Measurements from ENCODE around the gene PHEX. TPM values are rescaled to one million over a fixed set of nuclear protein-coding genes. Genes with fewer than 3 reads are reported as not detected.
A peak's percentile ranks its signal among the peaks of the same experiment; 100 is the strongest.

PHEX gene
- total RNA-seq (2014; rRNA removed; shearing (Covaris generic)): 0.73 and 1.1 TPM in 2 replicates

DNA sequence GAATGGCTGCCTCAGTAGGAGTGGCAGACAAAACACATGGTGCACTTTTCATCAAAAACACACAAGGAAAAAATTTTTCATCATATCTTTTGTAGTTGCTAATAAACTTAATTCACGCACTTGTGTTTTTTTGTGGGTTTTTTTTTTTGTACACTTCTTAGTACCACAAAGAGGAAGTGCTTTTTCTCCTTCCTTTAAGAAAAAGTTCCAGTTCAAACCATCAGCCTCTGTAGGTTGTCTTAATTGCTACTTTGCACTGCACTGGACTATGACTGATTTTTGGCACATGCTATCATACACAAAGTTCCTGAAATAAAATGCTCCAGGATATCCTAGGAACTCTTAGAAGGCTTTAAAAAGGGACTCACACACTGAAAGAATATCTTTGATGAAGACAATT, at the start of gene PHEX:
PHEX (plus strand) TSS at position 242 of the 400 bp plus-strand sequence. CDS start 681 bp downstream, outside the sequence.
- H3K27me3 ChIP-seq: no peaks in the 10 kb centered on the region
- no peaks in the 10 kb centered on the region for H3K36me3 ChIP-seq
- no peak within 1 kb of the TSS for H3K4me3 ChIP-seq
- no peaks in the 10 kb centered on the region for H3K9me3 ChIP-seq (replicated peaks)
- DNase-seq: no peak
- H3K27ac ChIP-seq: no peak within 1 kb of the TSS
- H3K4me1 ChIP-seq: no peaks in the 10 kb centered on the region; the same call in 1 of the 2 replicates

DNA sequence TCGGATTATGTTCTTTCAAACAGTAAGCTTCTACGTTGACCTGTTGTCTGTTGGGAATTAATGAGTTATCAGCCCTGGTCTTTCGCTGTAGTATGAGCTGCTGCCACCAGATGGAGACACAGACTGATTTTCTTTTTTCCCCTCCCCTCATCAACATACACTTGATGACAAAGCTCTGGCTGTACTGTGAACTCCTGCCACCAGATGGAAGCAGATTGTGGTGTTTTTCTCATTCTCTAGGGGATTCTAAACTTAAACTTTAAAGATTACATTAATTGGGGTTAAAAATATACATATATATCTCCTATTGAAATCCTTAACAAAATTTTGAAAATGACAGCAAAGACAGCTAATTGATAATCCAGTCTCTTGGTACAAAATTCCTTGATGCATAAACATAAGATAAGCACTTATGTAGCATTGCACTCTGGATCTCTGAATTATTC, 46.8 kb upstream of the PHEX start:
- Histone ChIP-seq H3K4me1 (no peaks in the 10 kb centered on the region), H3K9me3 (replicated peaks) (no peaks in the 10 kb centered on the region), H3K27me3 (no peaks in the 10 kb centered on the region), H3K4me3 (no peak overlapping the region), H3K36me3 (peaks cover 40% of the 10 kb centered on the region), H3K27ac (no peak overlapping the region)
- peak; percentile 70 to 93 for DNase-seq

- no peak for DNase-seq
- no peaks in the 10 kb centered on the region for H3K27me3 ChIP-seq
- peaks cover 41% of the 10 kb centered on the region for H3K36me3 ChIP-seq
- no peaks in the 10 kb centered on the region for H3K4me1 ChIP-seq
- H3K27ac ChIP-seq: no peak overlapping the region
- H3K9me3 ChIP-seq (replicated peaks): no peaks in the 10 kb centered on the region
- H3K4me3 ChIP-seq: no peak overlapping the region
Observed at GRCh38 chrX:21986596-21986995, 45.5 kb upstream of the PHEX start.

DNA sequence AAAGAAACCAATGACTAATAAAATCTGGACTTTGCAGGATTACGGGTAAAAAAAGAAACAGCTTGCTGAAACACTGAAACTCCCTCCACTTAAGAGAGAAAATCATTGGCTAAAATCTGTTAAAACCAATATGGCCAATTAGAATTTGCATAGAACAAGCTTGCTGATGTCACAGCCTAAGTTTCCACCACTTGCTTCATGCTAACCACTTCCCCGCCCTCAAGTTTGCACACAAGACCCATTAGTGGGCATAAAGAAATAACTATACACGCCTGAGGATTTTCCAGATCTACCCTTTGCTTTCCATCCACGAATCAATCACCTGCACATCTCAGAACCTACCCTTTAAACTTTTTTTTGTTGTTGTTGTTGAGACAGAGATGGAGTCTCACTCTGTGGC, 42.7 kb upstream of the PHEX start:
- Histone ChIP-seq H3K9me3 (replicated peaks) (no peaks in the 10 kb centered on the region), H3K4me1 (no peaks in the 10 kb centered on the region; the same call in 1 of the 2 replicates), H3K4me3 (no peak overlapping the region), H3K27ac (no peak overlapping the region), H3K27me3 (no peaks in the 10 kb centered on the region), H3K36me3 (peaks cover 48% of the 10 kb centered on the region)
- DNase-seq: no peak

DNA sequence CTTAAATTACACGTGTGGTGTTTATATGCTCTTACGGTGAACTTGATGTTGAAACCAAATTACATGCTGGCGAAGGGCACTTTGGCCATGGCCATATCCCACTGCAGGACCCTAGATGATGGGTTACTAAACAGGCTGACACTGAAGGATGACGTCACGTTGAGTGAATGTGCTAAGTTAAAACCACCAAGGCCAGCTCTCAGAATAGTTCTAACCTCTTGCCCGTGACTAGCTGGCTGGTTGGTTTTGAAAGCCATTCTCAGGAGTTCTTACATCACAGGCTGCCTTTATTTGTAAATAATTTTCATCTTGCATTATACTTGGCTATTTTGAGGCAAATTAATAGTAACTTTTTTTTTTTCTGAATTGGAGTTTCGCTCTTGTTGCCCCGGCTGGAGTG, 41.3 kb upstream of the PHEX start:
- DNase-seq: no peak
- Histone ChIP-seq H3K27me3 (no peaks in the 10 kb centered on the region), H3K4me3 (no peak overlapping the region), H3K4me1 (no peaks in the 10 kb centered on the region; the same call in 1 of the 2 replicates), H3K9me3 (replicated peaks) (no peaks in the 10 kb centered on the region), H3K27ac (no peak overlapping the region), H3K36me3 (peaks cover 47% of the 10 kb centered on the region)

- DNase-seq: no peak
- Histone ChIP-seq H3K4me1 (no peaks in the 10 kb centered on the region; the same call in 1 of the 2 replicates), H3K4me3 (no peak overlapping the region), H3K36me3 (peaks cover 47% of the 10 kb centered on the region), H3K27ac (no peak overlapping the region), H3K9me3 (replicated peaks) (no peaks in the 10 kb centered on the region), H3K27me3 (no peaks in the 10 kb centered on the region)
Observed at GRCh38 chrX:21991504-21991903, 40.6 kb upstream of the PHEX start.

DNA sequence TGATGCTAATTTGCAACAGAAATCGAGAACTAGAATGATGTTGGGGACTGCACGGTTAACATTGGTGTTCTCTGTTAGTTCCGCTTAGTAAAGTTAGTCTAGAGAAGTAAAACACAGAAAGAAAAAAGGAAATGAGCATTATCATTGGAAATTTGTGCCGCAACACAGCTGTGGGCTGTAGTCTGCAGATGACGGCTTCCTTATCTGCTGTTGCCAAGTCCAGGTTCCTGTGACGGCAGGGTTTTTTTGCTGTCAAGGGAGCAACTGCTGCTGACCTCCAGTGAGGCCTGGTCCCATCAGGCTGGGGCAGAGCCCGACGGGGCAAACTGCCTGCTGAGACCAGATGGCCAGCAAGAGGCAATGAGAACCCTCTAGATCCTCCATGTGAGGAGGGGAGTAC, 38.9 kb upstream of the PHEX start:
- Histone ChIP-seq H3K27me3 (no peaks in the 10 kb centered on the region), H3K4me1 (no peaks in the 10 kb centered on the region; the same call in 1 of the 2 replicates), H3K27ac (no peak overlapping the region), H3K4me3 (no peak overlapping the region), H3K36me3 (peaks cover 35% of the 10 kb centered on the region), H3K9me3 (replicated peaks) (no peaks in the 10 kb centered on the region)
- no peak for DNase-seq

DNA sequence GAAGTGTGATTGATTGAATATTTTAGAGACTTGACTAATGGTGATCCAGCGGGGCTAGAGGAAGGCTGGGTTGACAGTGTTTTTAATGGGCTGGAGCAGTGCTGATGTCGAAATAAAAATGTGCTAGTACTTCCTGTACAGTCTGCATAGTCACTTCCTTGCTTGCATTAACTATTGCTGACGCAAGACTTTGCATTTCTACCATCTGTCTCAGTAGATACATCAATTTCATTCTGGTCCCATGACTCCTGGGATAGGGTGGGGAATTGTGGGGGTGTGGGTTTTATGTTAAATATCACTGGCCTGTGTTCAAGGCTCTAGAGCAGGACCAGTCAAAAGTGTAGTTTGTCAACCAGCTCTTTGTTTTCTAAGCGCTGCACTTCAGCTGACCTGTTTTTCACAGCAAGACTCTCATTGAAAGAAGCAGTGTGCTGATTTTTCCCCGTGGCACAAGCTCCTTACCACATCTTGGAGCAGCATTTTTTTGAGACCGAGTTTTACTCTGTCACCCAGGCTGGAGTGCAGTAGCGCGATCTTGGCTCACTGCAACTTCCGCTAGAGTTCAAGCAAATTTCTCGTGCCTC, 35.2 kb upstream of the PHEX start:
- Histone ChIP-seq H3K27me3 (no peaks in the 10 kb centered on the region), H3K27ac (no peak overlapping the region), H3K9me3 (replicated peaks) (0 out of 2 replicates have a peak, but pooled peaks cover 2% of the 10 kb centered on the region), H3K36me3 (peaks cover 16% of the 10 kb centered on the region), H3K4me3 (no peak overlapping the region), H3K4me1 (no peaks in the 10 kb centered on the region; the same call in 1 of the 2 replicates)
- no peak for DNase-seq

- H3K4me3 ChIP-seq: no peak overlapping the region
- no peak for DNase-seq
- no peaks in the 10 kb centered on the region for H3K27me3 ChIP-seq
- H3K27ac ChIP-seq: no peak overlapping the region
- 0 out of 2 replicates have a peak, but pooled peaks cover 2% of the 10 kb centered on the region for H3K9me3 ChIP-seq (replicated peaks)
- peaks cover 7% of the 10 kb centered on the region for H3K36me3 ChIP-seq
- H3K4me1 ChIP-seq: no peaks in the 10 kb centered on the region
Observed at GRCh38 chrX:21998037-21998436, 34.1 kb upstream of the PHEX start.

- Histone ChIP-seq H3K27me3 (no peaks in the 10 kb centered on the region), H3K4me3 (no peak overlapping the region), H3K9me3 (replicated peaks) (0 out of 2 replicates have a peak, but pooled peaks cover 2% of the 10 kb centered on the region), H3K27ac (no peak overlapping the region), H3K4me1 (no peaks in the 10 kb centered on the region), H3K36me3 (peaks cover 8% of the 10 kb centered on the region; the same call in 1 of the 2 replicates)
- DNase-seq: no peak
Observed at GRCh38 chrX:22004866-22005265, 27.3 kb upstream of the PHEX start.

- Histone ChIP-seq H3K4me3 (no peak overlapping the region), H3K9me3 (replicated peaks) (0 out of 2 replicates have a peak, but pooled peaks cover 7% of the 10 kb centered on the region), H3K4me1 (peaks cover 12% of the 10 kb centered on the region), H3K27me3 (no peaks in the 10 kb centered on the region), H3K36me3 (0 out of 2 replicates have a peak, but pooled peaks cover 3% of the 10 kb centered on the region), H3K27ac (no peak overlapping the region)
- DNase-seq: no peak
Observed at GRCh38 chrX:22012051-22012450, 20.1 kb upstream of the PHEX start.

DNA sequence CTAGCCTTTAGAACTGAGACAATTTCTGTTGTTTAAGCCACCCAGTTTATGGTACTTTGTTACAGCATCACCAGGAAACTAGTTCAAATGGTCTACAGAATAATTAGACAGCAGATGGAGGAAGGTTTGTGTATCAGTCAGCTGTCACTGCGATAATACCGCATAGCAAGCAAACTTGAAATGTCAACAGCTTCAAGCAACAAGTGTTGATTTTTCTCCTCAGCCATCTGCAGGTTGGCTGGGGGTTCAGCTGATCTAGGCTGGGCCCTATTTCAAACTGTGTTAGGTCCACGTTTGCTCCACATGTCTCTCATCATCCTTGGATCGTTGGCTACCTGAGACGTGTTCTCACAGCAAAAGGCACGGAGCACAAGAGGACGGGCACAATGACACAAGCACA, 19.2 kb upstream of the PHEX start:
- Histone ChIP-seq H3K27ac (no peak overlapping the region), H3K27me3 (no peaks in the 10 kb centered on the region), H3K36me3 (0 out of 2 replicates have a peak, but pooled peaks cover 3% of the 10 kb centered on the region), H3K4me3 (no peak overlapping the region), H3K4me1 (peaks cover 12% of the 10 kb centered on the region), H3K9me3 (replicated peaks) (0 out of 2 replicates have a peak, but pooled peaks cover 7% of the 10 kb centered on the region)
- no peak for DNase-seq

DNA sequence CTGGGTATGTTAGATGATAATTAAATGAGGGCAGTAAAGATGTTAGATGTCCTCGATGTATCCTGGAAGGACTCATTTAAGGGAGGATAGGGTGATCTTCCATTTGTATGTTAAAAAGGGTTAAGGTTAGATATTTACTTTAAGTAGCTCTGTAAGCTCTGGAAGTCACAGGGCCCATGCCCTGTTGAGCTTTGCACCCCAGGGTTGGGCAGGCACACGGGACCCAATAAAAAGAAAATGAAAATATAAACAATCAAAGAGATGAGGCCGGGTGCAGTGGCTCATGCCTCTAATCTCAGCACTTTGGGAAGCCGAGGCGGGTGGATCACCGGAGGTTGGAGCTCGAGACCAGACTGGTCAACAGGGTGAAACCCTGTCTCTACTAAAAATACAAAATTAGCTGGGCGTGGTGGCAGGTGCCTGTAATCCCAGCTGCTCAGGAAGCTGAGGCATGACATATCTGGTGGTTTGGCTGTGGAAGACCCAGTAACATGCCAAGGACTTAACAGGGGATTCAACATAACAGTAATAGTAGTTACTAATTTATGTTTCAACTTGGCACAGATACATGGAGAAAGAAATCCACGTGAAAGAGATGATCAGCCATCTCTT, 16.9 kb upstream of the PHEX start:
- no peak overlapping the region for H3K27ac ChIP-seq
- H3K27me3 ChIP-seq: no peaks in the 10 kb centered on the region
- 0 out of 2 replicates have a peak, but pooled peaks cover 1% of the 10 kb centered on the region for H3K9me3 ChIP-seq (replicated peaks)
- no peak overlapping the region for H3K4me3 ChIP-seq
- H3K4me1 ChIP-seq: peaks cover 12% of the 10 kb centered on the region
- DNase-seq: peak; percentile 41 to 54
- H3K36me3 ChIP-seq: no peaks in the 10 kb centered on the region

- Histone ChIP-seq H3K4me1 (peaks cover 17% of the 10 kb centered on the region), H3K27me3 (no peaks in the 10 kb centered on the region), H3K27ac (peak overlapping the region; percentile 80), H3K9me3 (replicated peaks) (no peaks in the 10 kb centered on the region), H3K36me3 (no peaks in the 10 kb centered on the region), H3K4me3 (peak overlapping the region; percentile 24)
- peak; percentile 95 to 98 for DNase-seq
Observed at GRCh38 chrX:22021751-22022324, 10.3 kb upstream of the PHEX start.

GRCh38 chrX:22024577-22024976, 7.5 kb upstream of the PHEX start:
- Histone ChIP-seq H3K4me1 (peaks cover 17% of the 10 kb centered on the region), H3K4me3 (no peak overlapping the region), H3K27ac (no peak overlapping the region), H3K9me3 (replicated peaks) (no peaks in the 10 kb centered on the region), H3K27me3 (no peaks in the 10 kb centered on the region), H3K36me3 (no peaks in the 10 kb centered on the region)
- DNase-seq: no peak
